NAMALWA (cell line): ENCODE results near the gene PLCB4.

Experiments
- DNase-seq: peaks from one replicate; pipeline ENCODE4 v3.0.0-alpha.2; 2015; ENCODE audit warnings: low spot score

The PLCB4 gene

GRCh38 chr20:9520086-9520485 lies 451.2 kb downstream of the PLCB4 start:
- DNase-seq: no peak

- no peak for DNase-seq
Observed at GRCh38 chr20:9523636-9524035, 454.7 kb downstream of the PLCB4 start.
